ENCODE results near the gene TM7SF2. TPM values are rescaled to one million over a fixed set of nuclear protein-coding genes. Genes with fewer than 3 reads are reported as not detected.

The TM7SF2 gene
- total and polyA plus RNA-seq, 2 of the 13 experiments (the other 11 are each of a cell fraction or from before 2014, with no cell fraction given) = 56.0 to 66.9 TPM

GRCh38 chr11:65134240-65134951 lies 22.7 kb downstream of the TM7SF2 start, which contains the start of gene SYVN1 (continued):
- TF ChIP-seq SETDB1 (CRISPR knock-in tag; IDR thresholded peaks at IDR 0.05; ENCODE audit: borderline replicate concordance) = no peak
- TF ChIP-seq KLF12 (CRISPR knock-in tag; IDR thresholded peaks at IDR 0.05; ENCODE audit: borderline replicate concordance) = no peak; the same call in 1 of the 2 replicates
- peak; percentile 36; the same call in 1 of the 2 replicates for TF ChIP-seq ZNF564 (CRISPR knock-in tag; IDR thresholded peaks at IDR 0.05)
- TF ChIP-seq TAF1 (CRISPR knock-in tag; IDR thresholded peaks at IDR 0.05) = peak; percentile 81
- TF ChIP-seq HOXA3 (CRISPR knock-in tag; IDR thresholded peaks at IDR 0.05) = peak; percentile 89
- TF ChIP-seq CHD2 (IDR thresholded peaks at IDR 0.05; ENCODE audit: low read depth, low read length) = 0 out of 2 replicates have a peak, but pooled peaks have one; percentile 58
- 0 out of 2 replicates have a peak, but pooled peaks have one; percentile 71 for TF ChIP-seq ZBTB44 (CRISPR knock-in tag; IDR thresholded peaks at IDR 0.05)
- TF ChIP-seq CEBPG (CRISPR knock-in tag; IDR thresholded peaks at IDR 0.05) = no peak
- TF ChIP-seq ZNF317 (CRISPR knock-in tag; IDR thresholded peaks at IDR 0.05) = 0 out of 2 replicates have a peak, but pooled peaks have one; percentile 38
- peak; percentile 31; the same call in 1 of the 2 replicates for TF ChIP-seq ZNF543 (CRISPR knock-in tag; IDR thresholded peaks at IDR 0.05)
- peak; percentile 74 for TF ChIP-seq DR1 (CRISPR knock-in tag; IDR thresholded peaks at IDR 0.05)
- peak; percentile 94; the same call in 1 of the 2 replicates for TF ChIP-seq ZNF44 (CRISPR knock-in tag; IDR thresholded peaks at IDR 0.05)
- TF ChIP-seq KAT7 (CRISPR knock-in tag; IDR thresholded peaks at IDR 0.05; ENCODE audit: borderline replicate concordance) = peak; percentile 76; the same call in 1 of the 2 replicates
- no peak for TF ChIP-seq LRRFIP1 (CRISPR knock-in tag; conservative IDR thresholded peaks at IDR 0.05)
- no peak for TF ChIP-seq FOXA1 (IDR thresholded peaks at IDR 0.05)
- TF ChIP-seq FOXA1 (CRISPR knock-in tag; IDR thresholded peaks at IDR 0.05) = no peak
- no peak for TF ChIP-seq ZNF10 (CRISPR knock-in tag; IDR thresholded peaks at IDR 0.05; ENCODE audit: borderline replicate concordance, low read depth)
- peak; percentile 98 for TF ChIP-seq GABPB1 (CRISPR knock-in tag; IDR thresholded peaks at IDR 0.05)
- no peak for TF ChIP-seq NFRKB (IDR thresholded peaks at IDR 0.05)
- TF ChIP-seq ZBTB26 (CRISPR knock-in tag; IDR thresholded peaks at IDR 0.05; ENCODE audit: borderline replicate concordance) = 0 out of 2 replicates have a peak, but pooled peaks have one; percentile 60
- TF ChIP-seq SPEN (CRISPR knock-in tag; IDR thresholded peaks at IDR 0.05; ENCODE audit: low read depth) = peak; percentile 91
- peak in 1 of 2 experiments; percentile 62; a peak in 1 of 4 replicates for TF ChIP-seq ATF4 (CRISPR knock-in tag; IDR thresholded peaks at IDR 0.05)
- TF ChIP-seq ZNF136 (CRISPR knock-in tag; IDR thresholded peaks at IDR 0.05; ENCODE audit: low read depth) = peak; percentile 92
- no peak for TF ChIP-seq ZNF17 (CRISPR knock-in tag; IDR thresholded peaks at IDR 0.05)
- no peak for TF ChIP-seq ZNF484 (CRISPR knock-in tag; IDR thresholded peaks at IDR 0.05; ENCODE audit: borderline replicate concordance, low read depth)

All from HepG2 (cell line).